ENCODE data around the gene PPP1R9B. TPM values are rescaled to one million over a fixed set of nuclear protein-coding genes. Genes with fewer than 3 reads are reported as not detected.

The PPP1R9B gene
- total and polyA plus RNA-seq, 2 of the 8 experiments (the other 6 are each of a cell fraction or from before 2014, with no cell fraction given), result 5.2 to 13.1 TPM

GRCh38 chr17:50188531-50188920 lies 38.0 kb upstream of the PPP1R9B start:
- Histone ChIP-seq H3K4me2 (ENCODE audit: insufficient read depth in 1 of 2, low read depth in 2 of 2, low read length in 2 of 2) (no peak overlapping the region), H4K5ac (ENCODE audit: insufficient read length, low read depth, low read length) (no peak overlapping the region), H3K36me3 (ENCODE audit: control insufficient read depth in 2 of 4, insufficient read depth in 4 of 4, low read length in 3 of 4) (peaks cover 5 to 67% (median 29%) of the 10 kb centered on the region in 4 experiments; a peak in 7 of 8 replicates), H3K27me3 (replicated peaks in 1 of 4; ENCODE audit: control insufficient read depth in 3 of 4, extremely low read depth in 1 of 4, insufficient read depth in 3 of 4, low read length in 3 of 4) (no peaks in the 10 kb centered on the region), H3K23ac (ENCODE audit: insufficient read length) (no peak overlapping the region), H4K20me1 (replicated peaks in 1 of 2; ENCODE audit: control insufficient read depth in 1 of 2, insufficient read depth in 2 of 2, low read length in 2 of 2) (peaks cover 1 to 4% of the 10 kb centered on the region in 2 experiments), H3K56ac (replicated peaks; ENCODE audit: insufficient read length, low read depth, low read length) (no peak overlapping the region), H3K9me3 (ENCODE audit: insufficient read depth in 2 of 2, low read depth in 1 of 2, low read length in 1 of 2) (no peaks in the 10 kb centered on the region), H2BK20ac (ENCODE audit: low read length) (no peak overlapping the region), H3K4me3 (ENCODE audit: extremely low read depth in 1 of 4, insufficient read depth in 2 of 4, low read depth in 3 of 4, low read length in 4 of 4) (no peak overlapping the region), H3K23me2 (ENCODE audit: low read depth, low read length) (no peaks in the 10 kb centered on the region), H2BK15ac (ENCODE audit: low read length) (no peak overlapping the region), H4K8ac (ENCODE audit: extremely low read depth, insufficient read depth, low read length) (no peak overlapping the region), H3K27ac (ENCODE audit: low read depth, low read length) (no peak overlapping the region), H2BK5ac (ENCODE audit: low read depth, low read length) (no peak overlapping the region), H2BK120ac (replicated peaks; ENCODE audit: low read depth, low read length) (no peak overlapping the region), H3K14ac (ENCODE audit: insufficient read length) (no peak overlapping the region), H3K4me1 (replicated peaks in 1 of 4; ENCODE audit: control insufficient read depth in 3 of 4, insufficient read depth in 4 of 4, low read length in 3 of 4) (peaks cover 0 to 10% (median 2%) of the 10 kb centered on the region in 4 experiments; a peak in 4 of 7 replicates), H2AFZ (ENCODE audit: low read length) (no peak overlapping the region), H2AK5ac (ENCODE audit: low read depth, low read length) (no peak overlapping the region), H2BK12ac (ENCODE audit: low read depth, low read length) (no peak overlapping the region), H3K79me2 (ENCODE audit: control insufficient read depth in 1 of 2, insufficient read depth in 2 of 2, low read length in 2 of 2) (no peaks in the 10 kb centered on the region), H3K9ac (replicated peaks in 1 of 4; ENCODE audit: extremely low read depth in 1 of 4, low read depth in 3 of 4, low read length in 3 of 4) (no peak overlapping the region), H3K79me1 (ENCODE audit: low read depth, low read length) (no peaks in the 10 kb centered on the region), H3K18ac (ENCODE audit: extremely low read depth, low read length) (no peak overlapping the region), H4K91ac (replicated peaks; ENCODE audit: insufficient read length, low read length) (no peak overlapping the region), H3K4ac (replicated peaks; ENCODE audit: insufficient read length, low read depth, low read length) (no peak overlapping the region)
- FAIRE-seq, result no peak
- CTCF ChIA-PET (ENCODE audit: partially characterized antibody), result interaction anchor here (0.9 to 2.3 kb wide), 6 partner anchors 10 to 85 kb away, joined by 4 to 9 read pairs (median 5); partner anchors contain the start of genes COL1A1 and TMEM92
- POLR2A ChIA-PET (ENCODE audit: partially characterized antibody), result interaction anchor here (0.6 to 1.8 kb wide), 3 partner anchors 11 to 175 kb away, joined by 3 to 5 read pairs (median 4); no protein-coding TSS in a partner anchor
- 86% methylated on average over 13 of the region's 13 CpGs; no CpG with 5 or more reads in 1 of the 2 experiments for WGBS, 2 experiments (ENCODE audit: extremely low coverage in 1 of 2, insufficient coverage in 1 of 2, insufficient read length in 1 of 2, insufficient replicate concordance in 2 of 2, low coverage in 1 of 2, low lambda C conversion rate in 2 of 2, missing lambda C conversion rate in 1 of 2)
- no peak for DNase-seq (ENCODE audit: low read depth in 1 of 2, low spot score in 2 of 2)
- no peak for TF ChIP-seq TBP (IDR thresholded peaks at IDR 0.05; ENCODE audit: low read depth, low read length)
- no peak for TF ChIP-seq SP1 (IDR thresholded peaks at IDR 0.05; ENCODE audit: low read depth, low read length)
- TF ChIP-seq POLR2A (IDR thresholded peaks at IDR 0.05; ENCODE audit: control extremely low read depth in 1 of 2, low read depth in 2 of 2, low read length in 2 of 2), result no peak
- no peak for TF ChIP-seq EGR1 (IDR thresholded peaks at IDR 0.05; ENCODE audit: borderline replicate concordance, low read depth, low read length)
- TF ChIP-seq CEBPB (IDR thresholded peaks at IDR 0.05; ENCODE audit: low read depth, low read length), result no peak
- TF ChIP-seq SIRT6 (IDR thresholded peaks at IDR 0.05; ENCODE audit: low read length), result no peak
- TF ChIP-seq TEAD4 (IDR thresholded peaks at IDR 0.05; ENCODE audit: low read depth, low read length), result no peak
- no peak for TF ChIP-seq CTBP2 (IDR thresholded peaks at IDR 0.05; ENCODE audit: borderline replicate concordance, insufficient read depth, insufficient read length, low read length)
- no peak for TF ChIP-seq SIN3A (conservative IDR thresholded peaks at IDR 0.05 in 1 of 2, IDR thresholded peaks at IDR 0.05 in 1 of 2; ENCODE audit: low read depth in 1 of 2, low read length in 2 of 2)
- TF ChIP-seq USF2 (IDR thresholded peaks at IDR 0.05; ENCODE audit: low read length), result no peak
- no peak for TF ChIP-seq RNF2 (IDR thresholded peaks at IDR 0.05; ENCODE audit: borderline replicate concordance, low read depth, low read length, missing control alignments, poor library complexity, severe bottlenecking)
- TF ChIP-seq JUND (IDR thresholded peaks at IDR 0.05; ENCODE audit: low read length), result no peak
- no peak for TF ChIP-seq CBX5 (IDR thresholded peaks at IDR 0.05; ENCODE audit: low read depth, low read length)
- TF ChIP-seq BCL11A (IDR thresholded peaks at IDR 0.05; ENCODE audit: low read depth in 2 of 2, low read length in 2 of 2), result no peak
